ENCODE data around the gene AMACR. TPM values are rescaled to one million over a fixed set of nuclear protein-coding genes. Genes with fewer than 3 reads are reported as not detected.

Gene AMACR
- total and polyA plus RNA-seq, 2 of the 8 experiments (the other 6 are each of a cell fraction or from before 2014, with no cell fraction given): 9.1 to 12.6 TPM

DNA sequence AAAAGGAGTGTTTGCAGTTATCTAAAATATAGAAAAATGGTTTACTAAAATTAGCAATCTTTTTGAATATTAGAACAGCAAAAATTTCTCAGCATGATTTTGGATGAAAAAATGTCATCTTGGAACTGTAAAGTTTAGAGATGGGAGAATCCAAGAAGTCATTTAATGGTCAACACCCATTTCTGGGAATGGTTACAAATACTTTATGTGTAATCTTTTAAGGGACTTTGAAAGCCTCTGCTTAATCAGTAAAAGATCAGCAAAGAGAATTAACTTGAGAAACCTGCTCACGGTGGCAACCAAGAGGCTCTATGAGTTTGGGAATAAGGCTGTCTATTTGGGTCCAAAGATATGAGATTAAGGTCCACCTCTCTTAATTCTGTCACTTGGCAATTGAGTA, 22.2 kb upstream of the AMACR start:
- no peak overlapping the region for H4K91ac ChIP-seq (replicated peaks; ENCODE audit: insufficient read length, low read length)
- H2BK120ac ChIP-seq (replicated peaks; ENCODE audit: low read depth, low read length): no peak overlapping the region
- no peaks in the 10 kb centered on the region for H4K20me1 ChIP-seq (replicated peaks in 1 of 2; ENCODE audit: control insufficient read depth in 1 of 2, insufficient read depth in 2 of 2, low read length in 2 of 2)
- no peaks in the 10 kb centered on the region for H3K27me3 ChIP-seq (replicated peaks in 1 of 4; ENCODE audit: control insufficient read depth in 3 of 4, extremely low read depth in 1 of 4, insufficient read depth in 3 of 4, low read length in 3 of 4)
- CTCF ChIA-PET (ENCODE audit: partially characterized antibody): no interaction called here
- DNase-seq (ENCODE audit: low read depth in 1 of 2, low spot score in 2 of 2) (no peak), FAIRE-seq (no peak)
- H2BK15ac ChIP-seq (ENCODE audit: low read length): no peak overlapping the region
- no peak overlapping the region for H2BK20ac ChIP-seq (ENCODE audit: low read length)
- no peak overlapping the region for H2AFZ ChIP-seq (ENCODE audit: low read length)
- H3K27ac ChIP-seq (ENCODE audit: low read depth, low read length): no peak overlapping the region
- no peak overlapping the region for H3K18ac ChIP-seq (ENCODE audit: extremely low read depth, low read length)
- no peaks in the 10 kb centered on the region; a peak in 1 of 8 replicates for H3K36me3 ChIP-seq (ENCODE audit: control insufficient read depth in 2 of 4, insufficient read depth in 4 of 4, low read length in 3 of 4)
- no peak overlapping the region for H3K4ac ChIP-seq (replicated peaks; ENCODE audit: insufficient read length, low read depth, low read length)
- no peak overlapping the region for H3K4me2 ChIP-seq (ENCODE audit: insufficient read depth in 1 of 2, low read depth in 2 of 2, low read length in 2 of 2)
- H2AK5ac ChIP-seq (ENCODE audit: low read depth, low read length): no peak overlapping the region
- no peaks in the 10 kb centered on the region for H3K4me1 ChIP-seq (replicated peaks in 1 of 4; ENCODE audit: control insufficient read depth in 3 of 4, insufficient read depth in 4 of 4, low read length in 3 of 4)
- POLR2A ChIA-PET (ENCODE audit: partially characterized antibody): no interaction called here
- H4K8ac ChIP-seq (ENCODE audit: extremely low read depth, insufficient read depth, low read length): no peak overlapping the region
- no peaks in the 10 kb centered on the region for H3K79me1 ChIP-seq (ENCODE audit: low read depth, low read length)
- H3K9me3 ChIP-seq (ENCODE audit: insufficient read depth in 2 of 2, low read depth in 1 of 2, low read length in 1 of 2): no peaks in the 10 kb centered on the region
- 95% methylated on average over 1 of the region's 1 CpG; no CpG with 5 or more reads in 1 of the 2 experiments for WGBS, 2 experiments (ENCODE audit: extremely low coverage in 1 of 2, insufficient coverage in 1 of 2, insufficient read length in 1 of 2, insufficient replicate concordance in 2 of 2, low coverage in 1 of 2, low lambda C conversion rate in 2 of 2, missing lambda C conversion rate in 1 of 2)
- no peak overlapping the region for H3K4me3 ChIP-seq (ENCODE audit: extremely low read depth in 1 of 4, insufficient read depth in 2 of 4, low read depth in 3 of 4, low read length in 4 of 4)
- TF ChIP-seq FOSL1 (IDR thresholded peaks at IDR 0.05; ENCODE audit: insufficient read depth, low read depth, low read length) (no peak), CBX5 (IDR thresholded peaks at IDR 0.05; ENCODE audit: low read depth, low read length) (no peak), YY1 (IDR thresholded peaks at IDR 0.05; ENCODE audit: low read depth, low read length) (no peak), CHD2 (IDR thresholded peaks at IDR 0.05; ENCODE audit: low read length) (no peak), GABPA (IDR thresholded peaks at IDR 0.05; ENCODE audit: borderline replicate concordance, insufficient read depth, low read length) (no peak), TBP (IDR thresholded peaks at IDR 0.05; ENCODE audit: low read depth, low read length) (no peak), ASH2L (IDR thresholded peaks at IDR 0.05; ENCODE audit: low read length) (no peak), POLR2A (IDR thresholded peaks at IDR 0.05; ENCODE audit: control extremely low read depth in 1 of 2, low read depth in 2 of 2, low read length in 2 of 2) (no peak)
- TF ChIP-seq, protein P1, sequence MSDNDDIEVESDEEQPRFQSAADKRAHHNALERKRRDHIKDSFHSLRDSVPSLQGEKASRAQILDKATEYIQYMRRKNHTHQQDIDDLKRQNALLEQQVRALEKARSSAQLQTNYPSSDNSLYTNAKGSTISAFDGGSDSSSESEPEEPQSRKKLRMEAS (IDR thresholded peaks at IDR 0.05): no peak
- no peaks in the 10 kb centered on the region for H3K79me2 ChIP-seq (ENCODE audit: control insufficient read depth in 1 of 2, insufficient read depth in 2 of 2, low read length in 2 of 2)
- H4K5ac ChIP-seq (ENCODE audit: insufficient read length, low read depth, low read length): no peak overlapping the region
- no peak overlapping the region for H3K9ac ChIP-seq (replicated peaks in 1 of 4; ENCODE audit: extremely low read depth in 1 of 4, low read depth in 3 of 4, low read length in 3 of 4)
- H3K56ac ChIP-seq (replicated peaks; ENCODE audit: insufficient read length, low read depth, low read length): no peak overlapping the region
- no peaks in the 10 kb centered on the region for H3K23me2 ChIP-seq (ENCODE audit: low read depth, low read length)
- H3K23ac ChIP-seq (ENCODE audit: insufficient read length): no peak overlapping the region
- H2BK12ac ChIP-seq (ENCODE audit: low read depth, low read length): no peak overlapping the region
- no peak overlapping the region for H2BK5ac ChIP-seq (ENCODE audit: low read depth, low read length)
- no peak overlapping the region for H3K14ac ChIP-seq (ENCODE audit: insufficient read length)

Data from H1 (cell line).